Measurements from ENCODE around the gene DNAH2. TPM values are rescaled to one million over a fixed set of nuclear protein-coding genes. Genes with fewer than 3 reads are reported as not detected.

The DNAH2 gene, protein sequence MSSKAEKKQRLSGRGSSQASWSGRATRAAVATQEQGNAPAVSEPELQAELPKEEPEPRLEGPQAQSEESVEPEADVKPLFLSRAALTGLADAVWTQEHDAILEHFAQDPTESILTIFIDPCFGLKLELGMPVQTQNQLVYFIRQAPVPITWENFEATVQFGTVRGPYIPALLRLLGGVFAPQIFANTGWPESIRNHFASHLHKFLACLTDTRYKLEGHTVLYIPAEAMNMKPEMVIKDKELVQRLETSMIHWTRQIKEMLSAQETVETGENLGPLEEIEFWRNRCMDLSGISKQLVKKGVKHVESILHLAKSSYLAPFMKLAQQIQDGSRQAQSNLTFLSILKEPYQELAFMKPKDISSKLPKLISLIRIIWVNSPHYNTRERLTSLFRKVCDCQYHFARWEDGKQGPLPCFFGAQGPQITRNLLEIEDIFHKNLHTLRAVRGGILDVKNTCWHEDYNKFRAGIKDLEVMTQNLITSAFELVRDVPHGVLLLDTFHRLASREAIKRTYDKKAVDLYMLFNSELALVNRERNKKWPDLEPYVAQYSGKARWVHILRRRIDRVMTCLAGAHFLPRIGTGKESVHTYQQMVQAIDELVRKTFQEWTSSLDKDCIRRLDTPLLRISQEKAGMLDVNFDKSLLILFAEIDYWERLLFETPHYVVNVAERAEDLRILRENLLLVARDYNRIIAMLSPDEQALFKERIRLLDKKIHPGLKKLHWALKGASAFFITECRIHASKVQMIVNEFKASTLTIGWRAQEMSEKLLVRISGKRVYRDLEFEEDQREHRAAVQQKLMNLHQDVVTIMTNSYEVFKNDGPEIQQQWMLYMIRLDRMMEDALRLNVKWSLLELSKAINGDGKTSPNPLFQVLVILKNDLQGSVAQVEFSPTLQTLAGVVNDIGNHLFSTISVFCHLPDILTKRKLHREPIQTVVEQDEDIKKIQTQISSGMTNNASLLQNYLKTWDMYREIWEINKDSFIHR (N-terminal part only)
- 0.13 and 0.21 TPM in 2 replicates for total RNA-seq (2021; fragmentation: NEBNext Ultra II Directional; extraction: Animal tissue kit (Norgen Biotek cat#: 25700))
- 0.18 and 0.25 TPM in 2 replicates for polyA plus RNA-seq (2011; rRNA removed)
- 0.27 TPM for polyA plus RNA-seq (2011; cell fraction: cytosol; rRNA removed)
- 0.86 TPM for polyA plus RNA-seq (2011; cell fraction: nucleus; rRNA removed)
- polyA plus RNA-seq (2012, experiment 1 of 2) = 0.04 to 0.18 TPM (median 0.11 TPM) in 4 replicates
- 0.13 TPM for polyA plus RNA-seq (2012, experiment 2 of 2)
- polyA plus RNA-seq (2013, experiment 1 of 2) = 0.12 TPM
- polyA plus RNA-seq (2013, experiment 2 of 2) = 0.06 TPM
- polyA minus RNA-seq (2011; rRNA and poly(A)+ RNA removed) = 0.32 and 0.50 TPM in 2 replicates
- 0.44 TPM for polyA minus RNA-seq (2011; cell fraction: cytosol; rRNA and poly(A)+ RNA removed)
- 0.50 TPM for polyA minus RNA-seq (2011; cell fraction: nucleus; rRNA and poly(A)+ RNA removed)
- long read RNA-seq, experiment 1 = 0 reads
- long read RNA-seq, experiment 2 = 0 reads

DNA sequence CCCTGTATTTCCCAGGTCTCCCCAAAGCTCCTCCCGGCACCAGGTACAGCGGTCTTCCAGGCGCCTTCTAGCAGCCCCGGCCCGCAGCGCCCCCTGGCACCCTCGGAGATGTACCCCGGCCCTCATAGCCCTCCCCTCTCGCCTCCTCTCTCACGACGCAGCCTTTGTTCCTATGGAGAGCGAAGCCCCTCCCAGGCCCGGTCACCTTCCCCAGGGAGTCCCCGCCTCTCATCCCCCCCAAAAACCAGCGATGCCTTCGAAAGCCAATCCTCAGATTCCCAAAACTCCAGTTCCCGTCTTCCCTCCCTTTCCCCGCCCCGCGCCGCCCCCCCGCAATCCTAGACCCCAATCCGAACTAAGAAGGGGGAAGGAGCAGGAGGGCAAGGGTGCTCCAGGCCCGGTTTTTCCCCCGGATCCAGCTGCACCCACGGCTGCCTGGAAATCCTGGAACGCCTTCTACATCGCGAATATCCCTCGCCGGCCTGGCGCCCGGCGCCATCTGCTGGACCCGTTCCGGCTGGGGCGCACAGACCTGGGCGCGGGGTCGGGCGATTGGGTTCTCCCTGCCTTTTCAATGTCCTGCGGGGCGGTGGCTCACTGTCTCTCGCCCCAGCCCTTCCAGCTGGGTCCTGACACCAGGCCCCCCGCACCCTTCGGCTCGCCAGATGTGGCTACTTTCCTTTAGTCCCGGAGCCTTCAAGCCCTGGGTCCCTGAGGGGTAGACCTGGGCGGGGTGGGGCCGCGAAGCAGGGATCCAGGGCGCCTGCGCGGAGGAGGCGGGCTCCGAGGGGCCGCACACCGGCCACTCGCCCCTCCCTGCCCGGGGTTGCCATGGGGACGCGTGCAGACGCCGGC lies at the start of gene DNAH2:
Gene DNAH2, plus strand, starts transcription at position 844 of the 855 bp plus-strand sequence. CDS start 1,991 bp downstream, outside the sequence.
- H2BK120ac ChIP-seq (replicated peaks; ENCODE audit: low read depth, low read length) = no peak within 1 kb of the TSS
- ChIA-PET POLR2A (ENCODE audit: partially characterized antibody) (interaction anchor here (0.6 to 8.8 kb wide), 13 partner anchors 9 to 145 kb away, joined by 3 to 88 read pairs (median 4); partner anchors contain the start of genes ATP1B2, EFNB3, NAA38 and SAT2), CTCF (ENCODE audit: partially characterized antibody) (interaction anchor here (0.6 to 10.1 kb wide), 18 partner anchors 12 to 273 kb away, joined by 3 to 86 read pairs (median 4); partner anchors contain the start of genes EFNB3, SAT2, SENP3 and SHBG)
- no peak within 1 kb of the TSS; the same call in 1 of the 2 replicates for H3K27ac ChIP-seq (ENCODE audit: low read depth, low read length)
- peak within 1 kb of the TSS; percentile 51; the same call in 1 of the 2 replicates for H2BK20ac ChIP-seq (ENCODE audit: low read length)
- H3K18ac ChIP-seq (ENCODE audit: extremely low read depth, low read length) = peak within 1 kb of the TSS; percentile 97
- H3K9me3 ChIP-seq (ENCODE audit: insufficient read depth in 2 of 2, low read depth in 1 of 2, low read length in 1 of 2) = no peaks in the 10 kb centered on the region
- H3K56ac ChIP-seq (replicated peaks; ENCODE audit: insufficient read length, low read depth, low read length) = no peak within 1 kb of the TSS
- no peaks in the 10 kb centered on the region; the same call in 1 of the 2 replicates for H3K79me1 ChIP-seq (ENCODE audit: low read depth, low read length)
- no peak within 1 kb of the TSS; the same call in 1 of the 2 replicates for H2AFZ ChIP-seq (ENCODE audit: low read length)
- H3K23me2 ChIP-seq (ENCODE audit: low read depth, low read length) = peaks cover 9% of the 10 kb centered on the region
- H4K20me1 ChIP-seq (replicated peaks in 1 of 2; ENCODE audit: control insufficient read depth in 1 of 2, insufficient read depth in 2 of 2, low read length in 2 of 2) = no peaks in the 10 kb centered on the region
- peak within 1 kb of the TSS; percentile 47 for H4K91ac ChIP-seq (replicated peaks; ENCODE audit: insufficient read length, low read length)
- no peak within 1 kb of the TSS for H3K14ac ChIP-seq (ENCODE audit: insufficient read length)
- peak within 1 kb of the TSS; percentile 54 to 81 (median 71) for H3K4me3 ChIP-seq (ENCODE audit: extremely low read depth in 1 of 4, insufficient read depth in 2 of 4, low read depth in 3 of 4, low read length in 4 of 4)
- peak within 1 kb of the TSS in 2 of 4 experiments; percentile 66 to 67; a peak in 4 of 7 replicates for H3K9ac ChIP-seq (replicated peaks in 1 of 4; ENCODE audit: extremely low read depth in 1 of 4, low read depth in 3 of 4, low read length in 3 of 4)
- WGBS, 2 experiments (ENCODE audit: extremely low coverage in 1 of 2, insufficient coverage in 1 of 2, insufficient read length in 1 of 2, insufficient replicate concordance in 2 of 2, low coverage in 1 of 2, low lambda C conversion rate in 2 of 2, missing lambda C conversion rate in 1 of 2) = 1% methylated on average over 30 of the region's 64 CpGs; no CpG with 5 or more reads in 1 of the 2 experiments
- no peak within 1 kb of the TSS for H2AK5ac ChIP-seq (ENCODE audit: low read depth, low read length)
- H3K4me1 ChIP-seq (replicated peaks in 1 of 4; ENCODE audit: control insufficient read depth in 3 of 4, insufficient read depth in 4 of 4, low read length in 3 of 4) = peaks cover 6 to 20% (median 14%) of the 10 kb centered on the region in 4 experiments
- no peaks in the 10 kb centered on the region for H3K79me2 ChIP-seq (ENCODE audit: control insufficient read depth in 1 of 2, insufficient read depth in 2 of 2, low read length in 2 of 2)
- no peaks in the 10 kb centered on the region for H3K36me3 ChIP-seq (ENCODE audit: control insufficient read depth in 2 of 4, insufficient read depth in 4 of 4, low read length in 3 of 4)
- H2BK15ac ChIP-seq (ENCODE audit: low read length) = peak within 1 kb of the TSS; percentile 94
- peak within 1 kb of the TSS; percentile 22; the same call in 1 of the 2 replicates for H2BK12ac ChIP-seq (ENCODE audit: low read depth, low read length)
- DNase-seq (ENCODE audit: low read depth in 1 of 2, low spot score in 2 of 2) (peak; percentile 91 to 96), FAIRE-seq (peak; percentile 36)
- peak within 1 kb of the TSS; percentile 93 for H4K5ac ChIP-seq (ENCODE audit: insufficient read length, low read depth, low read length)
- peak within 1 kb of the TSS; percentile 92; the same call in 1 of the 2 replicates for H2BK5ac ChIP-seq (ENCODE audit: low read depth, low read length)
- H3K27me3 ChIP-seq (replicated peaks in 1 of 4; ENCODE audit: control insufficient read depth in 3 of 4, extremely low read depth in 1 of 4, insufficient read depth in 3 of 4, low read length in 3 of 4) = peaks cover 0 to 19% (median 7%) of the 10 kb centered on the region in 4 experiments; a peak in 3 of 7 replicates
- no peak within 1 kb of the TSS; the same call in 1 of the 2 replicates for H4K8ac ChIP-seq (ENCODE audit: extremely low read depth, insufficient read depth, low read length)
- H3K4me2 ChIP-seq (ENCODE audit: insufficient read depth in 1 of 2, low read depth in 2 of 2, low read length in 2 of 2) = peak within 1 kb of the TSS; percentile 70 to 93
- no peak within 1 kb of the TSS for H3K23ac ChIP-seq (ENCODE audit: insufficient read length)
- no peak within 1 kb of the TSS for H3K4ac ChIP-seq (replicated peaks; ENCODE audit: insufficient read length, low read depth, low read length)
- 0 out of 2 replicates have a peak, but pooled peaks have one; percentile 28 for TF ChIP-seq TAF1 (IDR thresholded peaks at IDR 0.05; ENCODE audit: low read depth, low read length)
